AG09309 (cell line): ENCODE results near the gene GLB1L3.

Experiments
- DNase-seq: peaks from one replicate; pipeline ENCODE4 v3.0.0-alpha.2; 2010; ENCODE audit warnings: low read depth
- H3K4me3 ChIP-seq: 2 replicates; pipeline ENCODE4 v1.5.1; 2011; ENCODE audit warnings: mild to moderate bottlenecking, low read depth, low read length, moderate library complexity; ENCODE audit not compliant: control insufficient read depth
- CTCF ChIP-seq: IDR thresholded peaks from 2 replicates; pipeline ENCODE4 v1.5.1; 2011; ENCODE audit warnings: mild to moderate bottlenecking, low read depth, low read length, inconsistent platforms; ENCODE audit not compliant: insufficient read depth, control insufficient read depth; ENCODE audit errors: missing control alignments

Gene GLB1L3

GRCh38 chr11:134233729-134234179 is 42.4 kb upstream of the GLB1L3 start:
- DNase-seq: no peak
- H3K4me3 ChIP-seq: no peak overlapping the region
- TF ChIP-seq CTCF: no peak

- no peak for TF ChIP-seq CTCF
- DNase-seq: no peak
Observed at GRCh38 chr11:134235399-134235798, 40.8 kb upstream of the GLB1L3 start.

GRCh38 chr11:134236834-134237556 is 39.2 kb upstream of the GLB1L3 start:
- no peak for TF ChIP-seq CTCF
- no peak for DNase-seq
- no peak overlapping the region for H3K4me3 ChIP-seq

More at GRCh38 chr11:134235399-134235798, 40.8 kb upstream of the GLB1L3 start:
- H3K4me3 ChIP-seq: no peak overlapping the region

GRCh38 chr11:134237557-134237922 is 38.6 kb upstream of the GLB1L3 start:
- no peak for TF ChIP-seq CTCF
- no peak for DNase-seq
- no peak overlapping the region for H3K4me3 ChIP-seq

GRCh38 chr11:134238956-134239355 is 37.2 kb upstream of the GLB1L3 start:
- TF ChIP-seq CTCF: no peak
- no peak for DNase-seq
- no peak overlapping the region for H3K4me3 ChIP-seq

- H3K4me3 ChIP-seq: no peak overlapping the region
- TF ChIP-seq CTCF: no peak
- DNase-seq: no peak
Observed at GRCh38 chr11:134240592-134240991, 35.6 kb upstream of the GLB1L3 start.
